ENCODE measurements around the gene PIP5KL1.
"Not testable (repeated sequence)": the region's sequence is repeated elsewhere in the genome, so short reads cannot be mapped to it uniquely, and the experiment has no call there.

Gene PIP5KL1

GRCh38 chr9:127885508-127886281 lies 44.9 kb downstream of the PIP5KL1 start:
- no peak for DNase-seq

- no peak for DNase-seq
Observed at GRCh38 chr9:127884976-127885490, 45.5 kb downstream of the PIP5KL1 start.

- DNase-seq: peak; percentile 80
Observed at GRCh38 chr9:127884427-127884911, 46.1 kb downstream of the PIP5KL1 start.

- DNase-seq: no peak
Observed at GRCh38 chr9:127883959-127884358, 46.6 kb downstream of the PIP5KL1 start.

GRCh38 chr9:127881715-127882114 lies 48.9 kb downstream of the PIP5KL1 start:
- DNase-seq: not testable (repeated sequence)

- DNase-seq: no peak
Observed at GRCh38 chr9:127880143-127880542, 50.4 kb downstream of the PIP5KL1 start.

GRCh38 chr9:127878652-127879390 lies 51.8 kb downstream of the PIP5KL1 start:
- no peak for DNase-seq

GRCh38 chr9:127878001-127878651 lies 52.5 kb downstream of the PIP5KL1 start:
- no peak for DNase-seq

- peak; percentile 76 for DNase-seq
Observed at GRCh38 chr9:127877566-127877998, 53.0 kb downstream of the PIP5KL1 start, which contains the start of gene AK1. TSS of gene AK1 (minus strand) at chr9:127877675. CDS start at chr9:127874617, 3,058 bp downstream.

GRCh38 chr9:127876764-127877562 lies 53.6 kb downstream of the PIP5KL1 start:
- no peak for DNase-seq

- DNase-seq: no peak
Observed at GRCh38 chr9:127876026-127876763, 54.4 kb downstream of the PIP5KL1 start.

- DNase-seq: no peak
Observed at GRCh38 chr9:127875306-127875966, 55.1 kb downstream of the PIP5KL1 start.

- no peak for DNase-seq
Observed at GRCh38 chr9:127874301-127875221, 56.0 kb downstream of the PIP5KL1 start.

GRCh38 chr9:127873886-127874285 lies 56.7 kb downstream of the PIP5KL1 start:
- DNase-seq: no peak

- DNase-seq: no peak
Observed at GRCh38 chr9:127873223-127873691, 57.3 kb downstream of the PIP5KL1 start.

GRCh38 chr9:127872369-127873222 lies 58.0 kb downstream of the PIP5KL1 start:
- DNase-seq: no peak

- DNase-seq: no peak
Observed at GRCh38 chr9:127871531-127871930, 59.0 kb downstream of the PIP5KL1 start.

GRCh38 chr9:127870887-127871286 lies 59.7 kb downstream of the PIP5KL1 start:
- DNase-seq: no peak
